M059J (cell line): ENCODE results near the gene FBLL1. TPM values are rescaled to one million over a fixed set of nuclear protein-coding genes. Genes with fewer than 3 reads are reported as not detected.
A peak's percentile ranks its signal among the peaks of the same experiment; 100 is the strongest.
"Not testable (repeated sequence)": the region's sequence is repeated elsewhere in the genome, so short reads cannot be mapped to it uniquely, and the experiment has no call there.

ENCODE experiments used
- DNase-seq: peaks from one replicate; pipeline ENCODE4 v3.0.0-alpha.2; 2012; ENCODE audit warnings: low read depth
- total RNA-seq: library from RNA; depleted of rRNA; stranded (reverse); fragments of >200 nt; shearing (Covaris generic); gene quantifications from 2 replicates; pipeline ENCODE4 v1.2.3, GENCODE V29; 2014; rRNA removed

The FBLL1 gene
- total RNA-seq, result 0.66 and 0.81 TPM in 2 replicates

DNA sequence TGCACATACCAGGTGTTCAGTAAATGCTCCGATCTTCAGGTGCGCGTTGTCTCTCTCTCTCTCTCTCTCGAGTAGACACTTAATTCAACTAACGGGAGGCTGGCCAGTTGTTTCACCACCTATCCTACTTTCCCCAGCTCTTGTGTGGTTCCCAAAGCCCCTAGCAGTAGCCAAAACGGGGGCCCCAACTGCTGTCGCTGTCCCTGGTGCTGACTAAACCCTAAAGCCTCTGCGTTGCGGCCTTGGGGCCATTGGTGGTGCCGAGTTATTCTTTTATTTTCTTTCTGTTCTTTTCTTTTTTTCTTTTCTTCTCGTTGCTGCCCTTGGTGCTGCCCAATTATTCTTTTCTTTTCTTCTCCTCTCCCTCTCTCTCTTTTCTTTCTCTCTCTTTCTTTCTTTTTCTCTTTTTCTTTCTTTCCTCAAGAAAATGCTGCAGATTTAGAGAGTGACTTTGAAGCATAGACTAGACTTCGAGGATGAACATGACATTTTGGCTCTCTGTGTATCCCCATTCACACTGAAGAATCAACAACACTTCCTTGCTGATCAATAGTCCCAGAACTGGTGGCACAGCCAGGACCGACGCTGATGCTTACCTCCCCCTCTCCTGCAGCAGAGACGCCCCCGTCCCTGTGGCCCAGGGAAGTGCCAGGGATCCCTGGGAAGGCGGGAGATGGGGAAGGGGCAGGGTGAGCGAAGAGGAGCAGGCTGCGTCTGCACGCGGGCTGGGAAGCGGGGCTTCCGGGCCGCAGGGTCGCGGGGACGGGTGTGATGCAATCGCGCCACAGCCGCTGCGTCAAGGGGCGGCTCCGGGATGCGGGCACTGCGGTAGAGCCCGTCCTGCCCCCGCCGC, at the start of gene FBLL1:
FBLL1 (plus strand) TSS at position 785 of the 853 bp plus-strand sequence. CDS start 200 bp downstream, outside the sequence.
- DNase-seq, result peak; percentile 7

DNA sequence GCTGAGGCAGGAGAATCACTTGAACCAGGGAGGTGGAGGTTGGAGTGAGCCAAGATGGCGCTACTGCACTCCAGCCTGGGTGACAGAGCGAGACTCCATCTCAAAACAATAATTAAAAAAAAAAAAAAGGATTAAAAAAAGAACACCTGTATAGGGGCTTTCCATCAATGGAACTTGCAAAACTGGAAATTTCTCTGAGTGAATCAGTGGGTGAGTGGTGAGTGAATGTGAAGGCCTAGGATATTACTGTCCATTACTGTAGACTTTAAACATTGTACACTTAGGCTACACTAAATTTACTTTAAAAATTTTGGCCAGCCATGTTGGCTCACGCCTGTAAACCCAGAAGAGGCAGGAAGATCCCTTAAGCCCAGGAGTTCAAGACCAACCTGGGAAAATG, 48.5 kb upstream of the FBLL1 start:
- DNase-seq, result no peak

DNA sequence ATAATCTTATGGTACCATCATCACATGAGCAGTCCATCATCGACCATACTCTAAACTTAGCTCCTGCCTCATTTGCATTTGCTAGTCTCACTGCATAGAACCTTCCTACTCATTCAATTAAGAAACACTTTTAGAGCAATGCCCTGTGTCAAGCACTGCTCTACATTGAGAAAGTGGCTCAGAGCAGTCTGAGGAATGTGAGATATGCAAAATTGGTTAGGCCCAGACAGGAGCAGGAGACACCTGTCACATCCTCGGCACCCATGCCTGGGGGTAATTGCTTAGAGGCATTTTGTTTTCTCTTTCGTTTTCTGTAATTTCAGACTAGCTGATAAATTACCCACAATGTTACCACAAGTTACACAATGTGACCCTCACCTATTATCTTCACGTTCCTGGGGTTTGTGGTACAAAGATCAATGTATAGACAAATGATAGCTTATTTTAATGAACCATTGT, 47.7 kb upstream of the FBLL1 start:
- DNase-seq, result peak; percentile 23

DNA sequence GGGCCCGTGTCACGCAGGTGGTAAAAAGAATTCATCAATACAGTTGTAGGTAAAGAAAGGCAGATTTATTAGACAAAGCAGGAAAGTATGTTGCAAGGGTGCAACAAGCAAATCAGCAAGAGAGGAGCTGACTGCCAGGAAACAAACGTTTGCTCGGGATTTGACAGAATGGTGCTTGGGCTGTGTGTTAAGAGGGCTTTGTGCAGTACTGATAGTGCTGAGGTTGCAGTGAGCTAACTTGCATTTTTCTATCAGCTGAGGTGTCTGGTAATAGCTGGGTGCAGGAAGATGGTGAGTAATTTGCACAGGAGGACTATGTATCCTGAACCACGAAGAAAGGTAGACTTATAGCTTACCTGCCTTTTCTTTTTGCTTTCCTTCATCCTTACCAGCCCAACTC, 46.7 kb upstream of the FBLL1 start:
- no peak for DNase-seq

DNA sequence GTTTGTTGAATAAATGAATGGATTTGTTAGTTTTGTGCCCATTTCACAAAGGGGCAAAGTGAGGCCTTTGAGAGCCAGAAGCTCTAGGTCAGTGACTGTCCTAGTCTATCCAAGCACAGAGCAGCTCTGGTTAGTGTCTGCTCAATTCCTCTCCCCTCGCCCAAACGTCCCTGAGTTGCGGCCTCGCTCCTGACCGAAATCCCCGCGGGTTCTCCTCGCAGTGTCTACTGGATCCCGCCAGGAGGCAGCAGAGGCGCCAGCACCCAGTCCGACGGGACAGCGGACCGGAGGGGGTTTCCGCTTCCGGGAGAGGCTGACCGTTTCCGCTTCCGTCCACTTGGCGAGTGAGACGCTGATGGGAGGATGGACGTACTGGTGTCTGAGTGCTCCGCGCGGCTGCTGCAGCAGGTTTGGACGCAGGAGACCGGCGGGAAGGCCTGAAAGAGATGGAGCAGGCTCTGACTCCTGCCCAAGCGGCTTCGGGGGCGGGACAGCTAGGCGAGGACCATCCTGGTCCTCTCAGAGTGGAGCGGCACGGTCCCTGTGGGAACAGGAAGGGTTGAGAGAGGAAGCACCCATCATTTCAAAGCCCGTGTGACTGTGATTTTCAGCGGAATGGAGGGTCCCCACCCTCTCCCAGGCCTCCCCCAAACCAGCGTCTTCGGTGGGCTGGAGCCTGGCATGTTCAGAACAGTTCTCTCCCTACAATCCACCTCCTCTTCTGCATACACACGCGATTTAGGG, 42.8 kb upstream of the FBLL1 start, which contains the start of gene RARS1:
RARS1 (plus strand) TSS at position 336 of the 744 bp plus-strand sequence; CDS start at position 364, 28 bp downstream.
- DNase-seq, result peak; percentile 92

DNA sequence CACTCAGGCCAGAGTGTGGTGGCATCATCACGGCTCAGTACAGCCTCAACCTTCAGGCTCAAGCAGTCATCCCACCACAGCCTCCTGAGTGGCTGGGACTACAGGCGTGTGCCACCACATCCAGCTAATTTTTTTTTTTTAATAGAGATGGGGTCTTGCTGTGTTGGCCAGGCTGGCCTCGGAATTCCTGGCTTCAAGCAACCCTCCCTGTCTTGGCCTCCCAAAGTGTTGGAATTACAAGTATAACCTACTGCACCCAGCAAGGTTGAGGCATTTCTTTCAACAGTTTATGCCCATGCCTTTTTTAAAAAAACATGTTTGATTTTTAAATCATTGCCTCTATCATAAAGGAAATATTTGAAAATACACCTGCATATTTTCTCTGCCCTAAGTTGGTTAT, 40.0 kb upstream of the FBLL1 start:
- no peak for DNase-seq

DNA sequence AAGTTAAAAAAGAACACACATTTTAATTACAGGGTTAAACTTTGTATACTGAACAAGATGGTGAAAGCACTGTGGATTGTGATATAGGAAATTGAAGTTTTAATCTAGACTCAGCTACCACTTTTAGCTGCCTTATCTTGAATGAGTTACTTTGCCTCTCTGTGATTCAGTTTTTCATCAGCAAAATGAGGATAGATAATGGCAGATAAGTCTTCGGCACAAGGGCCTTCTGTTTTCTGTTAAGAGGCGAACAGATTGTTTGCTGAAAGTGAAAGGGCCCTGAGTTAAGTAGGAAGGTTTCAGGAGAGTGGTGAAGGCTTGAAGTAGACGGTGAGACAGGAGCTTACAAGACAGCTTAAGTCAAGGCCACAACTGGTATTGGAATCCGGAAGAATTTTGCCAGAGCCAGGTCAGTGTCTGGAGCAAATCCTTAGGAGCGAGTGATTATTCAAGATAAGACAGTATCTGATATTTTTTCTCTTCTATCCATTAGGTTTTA, 35.0 kb upstream of the FBLL1 start:
- no peak for DNase-seq

DNA sequence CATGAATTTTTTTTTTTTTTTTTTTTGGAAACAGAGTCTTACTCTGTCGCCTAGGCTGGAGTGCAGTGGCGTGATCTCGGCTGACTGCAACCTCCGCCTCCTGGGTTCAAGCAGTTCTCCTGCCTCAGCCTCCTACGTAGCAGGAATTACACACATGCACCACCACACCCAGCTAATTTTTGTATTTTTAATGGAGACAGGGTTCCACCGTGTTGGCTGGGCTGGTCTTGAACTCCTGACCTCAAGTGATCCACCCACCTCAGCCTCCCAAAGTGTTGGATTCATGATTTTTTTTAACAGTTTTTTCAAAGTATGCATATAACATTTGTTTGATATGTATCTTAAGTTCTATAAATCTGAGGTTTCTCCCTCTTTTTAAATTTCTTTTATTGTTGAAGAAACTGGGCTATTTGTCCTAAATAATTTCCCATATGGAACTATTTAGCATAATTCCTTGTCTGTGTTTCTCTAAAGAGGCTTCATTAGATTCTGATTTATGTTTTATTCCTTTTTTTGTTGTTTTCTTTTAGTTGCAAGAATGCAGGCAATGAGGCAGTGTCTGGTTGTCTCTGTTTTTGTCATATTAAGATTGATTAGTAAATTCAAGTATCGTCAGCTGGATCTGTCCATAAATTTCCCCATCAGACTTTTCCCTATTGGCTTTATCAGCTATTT, 26.4 kb upstream of the FBLL1 start:
- no peak for DNase-seq

DNA sequence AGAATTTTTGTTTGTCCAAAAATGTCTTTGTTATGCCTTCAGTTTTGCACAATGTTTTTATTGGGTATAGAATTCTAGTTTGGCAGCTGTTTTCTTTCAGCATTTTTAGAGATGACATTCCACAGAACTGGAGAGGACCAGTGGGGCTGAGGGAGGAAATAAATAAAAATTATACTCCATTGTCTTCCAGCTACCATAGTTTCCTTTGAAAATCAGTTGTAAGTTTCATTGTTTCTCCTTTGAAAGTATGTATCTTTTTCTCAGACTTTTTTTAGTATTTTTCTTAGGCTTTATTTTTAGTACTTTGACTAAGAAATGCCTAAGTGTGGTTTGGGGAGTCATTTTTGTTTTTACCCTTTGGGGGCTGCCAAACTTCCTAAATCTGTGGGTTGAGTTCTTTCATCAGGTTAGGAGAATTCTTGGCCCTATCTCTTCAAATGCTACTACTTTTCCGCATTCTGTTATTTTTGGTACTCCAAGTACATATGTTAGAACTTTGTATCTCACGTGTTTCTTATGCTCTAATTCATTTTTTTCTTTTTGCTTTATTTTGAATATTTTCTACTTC, 15.2 kb upstream of the FBLL1 start:
- no peak for DNase-seq

DNA sequence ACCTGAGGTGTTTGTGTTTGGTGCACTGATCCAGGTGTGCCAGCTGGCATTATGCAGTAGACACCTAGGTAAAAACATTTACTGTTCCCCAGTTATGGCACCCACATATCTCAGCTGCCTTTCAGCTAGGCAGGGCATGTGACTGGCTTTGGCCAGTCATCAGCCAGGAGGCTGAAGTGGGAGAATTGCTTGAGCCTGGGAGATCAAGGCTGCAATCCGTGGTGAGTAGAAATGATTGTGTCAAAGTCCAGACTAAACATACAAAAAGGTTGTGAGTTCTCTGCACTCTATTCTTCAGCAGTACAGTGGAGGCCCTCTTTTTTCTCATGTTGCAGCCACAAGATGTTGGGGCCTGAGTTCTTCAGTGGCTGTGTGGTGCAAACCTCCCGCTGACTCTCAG, 3.2 kb upstream of the FBLL1 start:
- DNase-seq, result no peak

DNA sequence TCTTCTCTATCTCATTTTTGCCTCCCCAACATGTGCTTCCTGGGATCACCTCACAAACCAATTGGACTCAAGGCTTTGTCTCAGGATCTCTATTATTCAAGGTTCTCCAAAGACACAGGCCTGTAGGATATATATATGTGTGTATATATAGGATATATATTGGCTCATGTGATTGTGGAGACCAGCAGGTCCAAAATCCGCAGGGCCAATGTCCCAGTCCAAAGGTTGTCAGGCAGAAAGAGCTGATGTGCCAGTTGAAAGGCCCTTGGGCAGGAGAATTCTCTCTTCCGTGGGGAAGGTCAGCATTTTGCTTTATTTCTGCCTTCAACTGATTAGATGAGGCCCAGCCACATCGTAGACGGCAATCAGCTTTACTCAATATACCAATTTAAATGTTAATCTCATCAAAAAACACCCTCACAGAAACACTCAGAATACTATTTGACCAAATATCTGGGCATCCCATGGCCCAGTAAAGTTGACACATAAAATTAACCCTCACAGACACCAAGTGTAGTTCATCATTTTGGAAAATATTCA, 1.3 kb upstream of the FBLL1 start:
- DNase-seq, result no peak

DNA sequence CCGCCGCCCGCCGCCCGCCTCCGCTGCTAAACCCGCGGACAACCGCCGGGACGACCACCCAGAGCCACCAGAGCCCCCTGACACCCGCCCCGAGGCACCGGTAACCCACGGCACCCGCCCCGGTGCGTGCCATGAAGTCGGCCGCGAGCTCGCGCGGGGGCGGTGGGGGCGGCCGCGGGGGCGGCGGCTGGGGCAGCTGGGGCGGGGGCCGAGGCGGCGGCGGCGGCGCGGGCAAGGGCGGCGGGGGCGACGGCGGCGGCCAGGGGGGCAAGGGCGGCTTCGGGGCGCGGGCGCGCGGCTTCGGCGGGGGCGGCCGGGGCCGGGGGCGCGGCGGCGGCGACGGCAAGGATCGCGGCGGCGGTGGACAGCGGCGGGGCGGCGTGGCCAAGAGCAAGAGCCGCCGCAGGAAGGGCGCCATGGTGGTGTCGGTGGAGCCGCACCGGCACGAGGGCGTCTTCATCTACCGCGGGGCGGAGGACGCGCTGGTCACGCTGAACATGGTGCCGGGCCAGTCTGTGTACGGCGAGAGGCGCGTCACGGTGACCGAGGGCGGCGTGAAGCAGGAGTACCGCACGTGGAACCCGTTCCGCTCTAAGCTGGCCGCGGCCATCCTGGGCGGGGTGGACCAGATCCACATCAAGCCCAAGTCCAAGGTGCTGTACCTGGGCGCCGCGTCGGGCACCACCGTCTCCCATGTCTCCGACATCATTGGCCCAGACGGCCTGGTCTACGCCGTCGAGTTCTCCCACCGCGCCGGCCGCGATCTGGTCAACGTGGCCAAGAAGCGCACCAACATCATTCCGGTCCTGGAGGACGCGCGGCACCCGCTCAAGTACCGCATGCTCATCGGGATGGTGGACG, 499 bp downstream of the FBLL1 start:
- no peak for DNase-seq

DNA sequence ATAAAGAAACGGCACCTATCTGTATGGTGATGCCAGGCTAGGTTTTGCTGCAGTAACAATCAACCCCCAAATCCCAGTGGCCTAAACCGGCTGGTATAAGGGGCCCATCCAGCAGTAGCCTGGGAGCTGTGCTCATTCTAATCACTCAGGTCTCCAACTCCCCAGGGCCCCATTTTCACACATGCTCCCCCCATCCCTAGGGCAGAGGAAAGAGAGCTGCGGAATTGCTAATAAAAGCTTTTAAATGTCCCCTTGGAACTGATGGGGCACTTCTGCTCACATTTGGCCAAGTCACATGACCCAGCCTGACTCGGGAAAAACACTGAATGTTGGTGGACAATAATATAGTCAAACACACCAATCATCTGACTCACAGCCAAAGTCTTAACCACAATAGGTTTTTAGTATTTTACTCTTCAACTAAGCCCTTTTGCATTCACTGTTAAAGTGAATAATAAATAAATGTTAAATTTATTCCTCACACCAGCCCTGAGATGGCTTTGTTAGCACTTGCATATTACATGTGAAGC, 1.6 kb downstream of the FBLL1 start:
- DNase-seq, result peak; percentile 47

DNA sequence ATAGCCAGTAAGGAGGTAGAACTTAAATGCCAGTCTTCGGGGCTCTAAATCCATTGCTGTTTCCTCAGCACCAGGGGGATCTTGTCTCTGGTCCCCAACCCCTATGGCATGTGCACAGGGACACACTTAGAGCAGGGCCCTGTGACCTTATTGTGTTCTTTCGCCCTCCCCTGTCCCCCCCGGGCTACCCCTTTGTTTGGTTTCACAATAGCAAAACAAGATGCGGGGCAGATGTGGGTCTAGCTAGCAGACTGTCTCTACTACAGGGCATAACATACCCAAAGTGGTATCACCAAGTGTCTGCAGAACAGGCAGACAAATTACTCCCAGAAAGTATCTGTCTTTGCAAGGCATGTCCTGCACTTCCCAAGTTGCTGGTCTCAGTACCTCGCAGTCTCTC, 2.1 kb downstream of the FBLL1 start:
- DNase-seq, result no peak

DNA sequence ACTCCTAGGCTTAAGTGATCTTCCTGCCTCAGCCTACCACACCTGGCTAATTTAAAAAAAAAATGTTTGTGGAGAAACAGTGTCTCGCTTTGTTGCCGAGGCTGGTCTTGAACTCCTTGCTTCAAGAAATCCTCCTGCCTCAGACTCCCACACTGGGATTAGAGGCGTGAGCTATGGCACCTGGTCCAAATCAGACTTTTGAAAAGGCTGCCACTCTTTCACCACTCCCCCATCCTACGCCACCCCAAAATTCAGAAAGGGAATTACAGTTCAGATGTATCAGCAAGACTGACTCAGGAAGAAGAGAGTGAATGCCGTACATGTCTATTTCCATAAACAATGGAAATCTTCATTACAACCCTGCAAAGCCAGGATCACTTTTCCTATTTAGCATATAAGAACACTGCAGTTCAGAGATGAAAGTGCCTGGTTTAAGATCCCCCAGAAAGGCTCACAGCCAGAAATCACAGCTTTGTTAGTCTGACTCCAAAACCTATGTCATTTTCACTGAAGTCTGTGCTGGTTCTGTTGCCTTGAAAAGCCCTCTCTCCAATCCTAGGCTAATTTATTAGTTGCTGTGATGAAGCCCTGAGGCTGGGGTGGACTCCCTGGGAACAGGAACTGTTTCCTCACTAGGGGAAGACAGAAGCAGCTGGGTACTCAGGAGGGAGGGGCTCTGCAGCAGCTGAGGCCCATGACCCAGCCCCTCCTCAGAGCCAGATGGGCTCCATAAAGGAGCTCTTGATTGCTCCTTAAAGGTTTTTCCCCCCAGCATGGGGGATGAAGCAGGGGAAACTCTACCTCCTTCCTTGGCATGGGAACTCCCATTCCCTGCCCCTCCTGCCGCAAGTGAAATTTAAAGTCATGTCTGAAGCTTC, 3.1 kb downstream of the FBLL1 start:
- no peak for DNase-seq

DNA sequence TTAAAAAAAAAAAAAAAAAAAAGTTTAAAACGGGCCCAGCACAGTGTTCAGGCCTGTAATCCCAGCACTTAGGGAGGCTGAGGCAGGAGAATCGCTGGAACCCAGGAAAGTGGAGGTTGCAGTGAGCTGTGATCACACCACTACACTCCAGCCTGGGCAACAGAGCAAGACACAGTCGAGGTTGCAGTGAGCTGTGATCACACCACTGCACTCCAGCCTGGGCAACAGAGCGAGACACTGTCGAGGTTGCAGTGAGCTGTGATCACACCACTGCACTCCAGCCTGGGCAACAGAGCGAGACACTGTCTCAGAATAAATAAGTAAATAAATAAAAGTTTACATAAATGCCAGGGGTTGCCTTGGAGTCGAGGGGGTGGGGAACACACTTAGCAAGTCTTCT, 5.2 kb downstream of the FBLL1 start:
- DNase-seq, result not testable (repeated sequence)

DNA sequence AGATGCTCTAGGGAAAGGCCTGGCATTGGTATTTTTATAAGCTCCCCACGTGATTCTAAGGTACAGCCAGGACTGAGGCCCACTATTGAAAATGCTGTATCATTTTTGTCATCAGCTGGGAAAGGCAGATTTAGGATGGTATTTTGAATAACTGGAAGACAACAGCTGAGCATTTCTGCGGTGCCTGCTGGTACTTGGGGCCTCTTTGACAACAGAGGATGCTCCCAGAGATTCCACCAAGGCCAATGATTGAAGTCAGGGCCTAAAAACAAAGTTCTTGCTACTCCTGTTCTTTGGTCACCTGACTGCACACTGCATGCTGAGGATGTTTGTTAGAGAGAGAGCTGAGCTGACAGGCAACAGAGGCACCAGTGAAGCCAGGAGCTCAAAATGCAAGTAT, 8.1 kb downstream of the FBLL1 start:
- no peak for DNase-seq

DNA sequence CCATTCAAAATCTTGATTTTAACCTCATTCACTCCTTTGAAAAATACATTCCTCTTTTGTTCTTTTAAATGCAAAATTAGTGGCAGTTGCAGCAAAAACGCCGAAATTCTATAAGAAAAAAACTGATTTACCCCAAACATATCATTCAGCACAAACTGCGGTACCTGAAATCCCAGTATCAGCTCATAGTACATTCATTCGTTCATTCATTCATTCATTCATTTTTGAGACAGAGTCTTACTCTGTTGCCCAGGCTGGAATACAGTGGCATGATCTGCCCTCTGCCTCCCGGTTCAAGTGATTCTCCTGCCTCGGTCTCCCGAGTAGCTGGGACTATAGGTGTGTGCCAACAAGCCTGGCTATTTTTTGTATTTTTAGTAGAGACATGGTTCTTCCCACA, 20.4 kb downstream of the FBLL1 start:
- no peak for DNase-seq

DNA sequence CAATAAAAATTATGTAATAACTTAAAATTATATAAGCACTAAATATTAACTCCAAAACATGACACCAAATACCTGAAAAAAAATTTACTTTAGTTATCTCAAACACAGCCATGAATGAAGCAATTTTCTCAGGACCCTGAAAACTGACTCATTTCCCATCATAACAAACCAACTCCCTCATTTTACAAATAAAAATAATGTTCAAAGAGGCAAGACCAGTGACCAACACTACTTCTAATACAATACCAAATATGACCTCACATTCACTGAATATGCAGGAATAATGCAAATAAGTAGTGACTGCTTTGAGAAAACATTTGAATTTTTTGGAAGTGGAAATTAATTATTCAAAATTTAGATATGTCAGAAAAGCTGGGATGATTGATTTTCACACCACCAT, 21.6 kb downstream of the FBLL1 start:
- DNase-seq, result no peak
